ENCODE measurements around the gene CLASP2. TPM values are rescaled to one million over a fixed set of nuclear protein-coding genes. Genes with fewer than 3 reads are reported as not detected.
A peak's percentile ranks its signal among the peaks of the same experiment; 100 is the strongest.
"Not testable (repeated sequence)": the region's sequence is repeated elsewhere in the genome, so short reads cannot be mapped to it uniquely, and the experiment has no call there.

CLASP2 gene
- total RNA-seq, 8 experiments from 2014 or later, result 27.5 to 317 (median 199) TPM

DNA sequence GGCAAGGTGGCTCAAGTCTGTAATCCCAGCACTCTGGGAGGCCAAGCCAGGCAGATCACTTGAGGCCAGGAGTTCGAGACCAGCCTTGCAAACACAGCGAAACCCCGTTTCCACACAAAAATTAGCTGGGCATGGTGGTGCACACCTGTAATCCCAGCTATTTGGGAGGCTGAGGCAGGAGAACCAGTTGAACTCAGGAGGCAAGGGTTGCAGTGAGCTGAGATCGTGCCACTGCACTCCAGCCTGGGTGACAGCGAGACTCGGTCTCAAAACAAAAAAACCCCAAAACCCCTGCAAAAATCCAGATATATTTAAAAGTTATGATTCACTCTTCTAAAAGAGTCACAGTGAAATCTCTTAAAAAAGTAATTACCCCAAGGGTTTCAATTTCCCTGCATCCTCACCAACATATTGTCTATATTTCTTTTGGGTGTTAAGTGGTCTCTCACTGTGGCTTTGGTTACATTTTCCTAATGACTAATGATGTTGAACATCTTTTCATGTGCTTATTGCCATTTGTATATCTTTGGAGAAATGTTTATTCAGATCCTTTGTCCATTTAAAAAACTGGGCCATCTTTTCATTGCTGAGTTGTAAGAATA, 204.7 kb downstream of the CLASP2 start:
- H3K4me1 ChIP-seq (replicated peaks in 1 of 2), result no peaks in the 10 kb centered on the region
- in situ Hi-C loops (cut with MboI; ENCODE audit: low pct_unique_long_range_greater_than_20kb in 2 of 9, low sequenced_read_pairs in 9 of 9, unreplicated experiment in 9 of 9), result no loop called here
- ATAC-seq (replicated peaks in 6 of 8), result no peak

DNA sequence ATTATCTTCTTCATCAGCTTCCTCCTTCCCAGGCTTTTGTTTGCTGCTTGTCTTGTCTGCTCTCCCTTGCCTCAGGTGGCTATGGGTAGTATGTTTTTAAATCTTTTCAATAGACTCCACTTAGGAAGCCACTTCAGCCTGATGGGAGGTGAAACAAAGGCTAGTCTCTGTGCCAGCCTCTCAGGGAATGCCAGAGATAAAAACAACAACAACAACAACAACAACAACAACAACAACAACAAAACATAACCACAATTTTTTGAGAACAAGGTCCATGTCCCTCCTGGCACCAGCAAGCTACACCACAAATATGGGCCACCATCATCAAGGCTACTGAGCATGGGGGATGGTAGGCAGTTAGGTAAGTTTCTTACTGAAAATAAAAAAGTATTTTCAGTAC, 213.0 kb downstream of the CLASP2 start:
- no peak overlapping the region for H3K27ac ChIP-seq
- in situ Hi-C loops (cut with MboI; ENCODE audit: low pct_unique_long_range_greater_than_20kb in 2 of 9, low sequenced_read_pairs in 9 of 9, unreplicated experiment in 9 of 9), result no loop called here
- no peak overlapping the region for H3K4me3 ChIP-seq
- no peak for ATAC-seq (replicated peaks in 6 of 8)
- no peaks in the 10 kb centered on the region for H3K4me1 ChIP-seq (replicated peaks in 1 of 2)

More for the DNA sequence above, 204.7 kb downstream of the CLASP2 start:
- H3K4me3 ChIP-seq, result no peak overlapping the region
- H3K27ac ChIP-seq, result no peak overlapping the region
- 90 to 100% (median 96%) methylated on average over 2 to 5 of the region's 6 CpGs; no CpG with 5 or more reads in 4 of the 10 experiments for WGBS, 10 experiments

DNA sequence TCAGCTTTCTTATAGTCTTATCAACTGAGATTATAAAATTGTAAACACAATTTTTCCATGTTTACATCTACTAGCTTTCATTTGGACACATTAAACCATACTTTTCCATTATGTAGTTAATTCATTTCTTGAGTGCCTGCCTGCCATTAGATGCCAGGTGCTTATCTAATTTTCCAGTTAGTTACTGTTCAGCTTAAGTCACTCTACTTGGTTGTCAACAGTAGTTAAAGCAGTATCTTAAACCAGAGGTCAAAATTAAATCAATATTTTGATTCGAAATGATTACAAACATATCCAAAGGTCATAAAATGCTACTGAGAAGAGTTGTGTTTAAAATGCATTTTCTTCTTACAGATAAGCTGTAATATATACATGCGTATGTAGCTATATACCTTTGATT, 221.6 kb downstream of the CLASP2 start:
- Histone ChIP-seq H3K27ac (no peak overlapping the region), H3K4me1 (replicated peaks in 1 of 2) (no peaks in the 10 kb centered on the region), H3K4me3 (no peak overlapping the region)
- in situ Hi-C loops (cut with MboI; ENCODE audit: low pct_unique_long_range_greater_than_20kb in 2 of 9, low sequenced_read_pairs in 9 of 9, unreplicated experiment in 9 of 9), result no loop called here
- 22 to 100% (median 93%) methylated on average over 1 to 2 of the region's 2 CpGs for WGBS, 10 experiments
- no peak for ATAC-seq (replicated peaks in 6 of 8)

DNA sequence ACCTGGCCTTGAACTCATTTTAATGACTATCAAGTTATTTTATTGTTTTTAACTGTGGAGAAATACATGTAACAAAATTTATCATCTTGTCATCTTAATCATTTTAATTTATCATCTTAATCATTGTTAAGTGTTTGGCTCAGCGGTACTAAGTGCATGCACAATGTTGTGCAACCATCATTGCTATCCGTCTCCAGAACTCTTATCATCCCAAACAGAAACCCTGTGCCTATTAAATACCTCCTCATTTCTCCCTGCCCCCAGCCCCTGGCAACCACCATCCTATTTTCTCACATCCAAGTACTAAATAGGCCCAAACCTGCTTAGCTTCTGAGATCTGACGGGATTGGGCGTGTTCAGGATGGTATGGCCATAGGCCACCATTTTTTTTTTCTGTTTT, 226.3 kb downstream of the CLASP2 start:
- no peak overlapping the region for H3K27ac ChIP-seq
- no peak for ATAC-seq (replicated peaks in 6 of 8)
- 78 to 100% (median 94%) methylated on average over 1 to 4 of the region's 4 CpGs; no CpG with 5 or more reads in 1 of the 10 experiments for WGBS, 10 experiments
- in situ Hi-C loops (cut with MboI; ENCODE audit: low pct_unique_long_range_greater_than_20kb in 2 of 9, low sequenced_read_pairs in 9 of 9, unreplicated experiment in 9 of 9), result no loop called here
- H3K4me1 ChIP-seq (replicated peaks in 1 of 2), result no peaks in the 10 kb centered on the region
- H3K4me3 ChIP-seq, result no peak overlapping the region

DNA sequence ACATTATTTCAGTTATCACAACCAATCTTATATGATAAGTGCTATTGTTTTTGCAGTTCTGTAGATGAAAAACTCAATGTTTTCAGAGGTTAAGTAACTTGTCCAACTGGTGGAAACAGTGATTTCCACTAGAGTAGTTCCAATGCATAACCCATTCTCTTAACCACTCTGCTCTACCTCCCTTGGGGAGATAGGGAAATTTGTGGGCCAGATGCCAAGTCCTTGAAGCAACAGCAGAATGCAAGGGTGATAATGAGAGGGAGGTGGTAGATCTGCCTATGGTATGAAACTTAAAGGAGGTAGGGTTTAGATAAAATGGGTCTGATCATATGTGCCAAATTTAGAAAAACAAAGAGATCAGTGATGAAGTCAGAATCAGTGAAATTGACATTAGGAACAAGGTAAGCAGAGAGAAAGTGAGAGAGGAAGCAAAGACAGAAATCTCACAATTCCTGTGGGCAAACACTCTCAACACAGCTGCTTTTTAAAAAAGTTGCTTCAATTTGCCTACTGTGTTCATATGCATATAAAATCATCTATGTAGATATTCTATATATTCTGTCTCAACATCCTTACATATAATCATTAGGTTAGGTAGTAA, 227.3 kb downstream of the CLASP2 start:
- in situ Hi-C loops (cut with MboI; ENCODE audit: low pct_unique_long_range_greater_than_20kb in 2 of 9, low sequenced_read_pairs in 9 of 9, unreplicated experiment in 9 of 9), result no loop called here
- H3K4me3 ChIP-seq, result no peak overlapping the region
- no peak for ATAC-seq (replicated peaks in 6 of 8)
- H3K4me1 ChIP-seq (replicated peaks in 1 of 2), result no peaks in the 10 kb centered on the region
- no peak overlapping the region for H3K27ac ChIP-seq

DNA sequence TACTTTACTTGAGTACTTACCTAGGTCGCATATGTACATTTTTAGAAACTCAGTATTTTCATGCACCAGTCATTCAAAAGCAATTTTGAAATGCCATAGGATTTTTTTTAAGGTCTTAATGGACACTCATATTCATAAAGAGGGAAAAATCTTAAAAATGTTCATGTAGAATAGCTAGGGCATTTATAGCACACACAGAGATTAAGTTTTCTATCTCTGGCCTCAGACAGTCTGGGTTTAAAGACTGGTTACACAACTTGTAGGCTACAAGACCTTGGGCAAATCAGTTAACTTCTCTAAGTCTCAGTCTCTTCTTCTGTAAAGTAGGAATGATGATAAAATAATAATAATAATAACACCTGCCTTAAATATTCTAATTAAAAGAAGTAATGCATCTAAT, 229.4 kb downstream of the CLASP2 start:
- WGBS, 10 experiments, result 0 to 83% (median 63%) methylated on average over 1 of the region's 1 CpG; no CpG with 5 or more reads in 3 of the 10 experiments
- ATAC-seq (replicated peaks in 6 of 8), result peak in 3 of 8 experiments; percentile 34 to 77 (median 42)
- Histone ChIP-seq H3K27ac (no peak overlapping the region), H3K4me3 (no peak overlapping the region), H3K4me1 (replicated peaks in 1 of 2) (no peaks in the 10 kb centered on the region)
- in situ Hi-C loops (cut with MboI; ENCODE audit: low pct_unique_long_range_greater_than_20kb in 2 of 9, low sequenced_read_pairs in 9 of 9, unreplicated experiment in 9 of 9), result no loop called here

DNA sequence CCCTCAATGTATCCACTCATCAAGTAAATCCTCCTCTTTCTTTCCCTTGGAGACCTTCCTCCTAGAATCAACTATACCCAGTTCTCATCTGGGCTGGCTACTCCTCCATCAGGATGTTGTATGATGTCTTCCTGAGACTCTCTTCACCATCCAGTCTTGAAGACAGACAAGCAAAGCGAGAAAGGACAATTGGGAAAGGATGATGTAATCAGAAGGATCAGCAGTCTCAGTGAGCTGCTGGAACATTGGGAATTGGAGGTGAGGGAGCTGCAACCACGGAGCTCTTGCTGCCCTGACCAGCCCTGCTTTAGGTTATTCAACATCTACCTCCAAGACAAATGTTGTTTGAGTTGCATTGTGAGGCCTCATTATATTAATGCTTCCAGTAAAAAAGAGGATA, 229.8 kb downstream of the CLASP2 start:
- Histone ChIP-seq H3K4me1 (replicated peaks in 1 of 2) (no peaks in the 10 kb centered on the region), H3K27ac (no peak overlapping the region), H3K4me3 (no peak overlapping the region)
- ATAC-seq (replicated peaks in 6 of 8), result peak in 4 of 8 experiments; percentile 30 to 83 (median 41)
- in situ Hi-C loops (cut with MboI; ENCODE audit: low pct_unique_long_range_greater_than_20kb in 2 of 9, low sequenced_read_pairs in 9 of 9, unreplicated experiment in 9 of 9), result no loop called here
- WGBS, 10 experiments, result 0 to 90% (median 40%) methylated on average over 1 to 2 of the region's 2 CpGs; no CpG with 5 or more reads in 3 of the 10 experiments

DNA sequence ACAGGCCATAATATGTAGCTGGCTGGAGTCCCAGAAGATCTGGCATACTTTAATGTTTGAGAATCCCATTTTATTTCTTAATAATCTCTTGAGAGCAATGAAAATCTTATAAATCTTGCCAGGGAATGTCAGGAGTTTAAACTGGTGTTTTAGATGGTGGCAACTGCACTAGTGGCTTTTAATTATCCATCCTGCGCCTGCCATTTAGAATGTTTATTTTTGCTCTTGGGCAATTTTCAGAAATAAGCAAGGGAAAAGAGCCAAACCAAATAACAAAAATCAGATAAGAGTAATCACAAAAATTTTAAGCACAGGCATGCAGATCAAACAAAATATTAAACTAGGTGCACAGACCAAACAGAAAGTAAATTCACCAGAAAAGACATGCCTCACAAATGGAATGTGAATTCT, 235.9 kb downstream of the CLASP2 start:
- ATAC-seq (replicated peaks in 6 of 8), result peak in 1 of 8 experiments; percentile 20

DNA sequence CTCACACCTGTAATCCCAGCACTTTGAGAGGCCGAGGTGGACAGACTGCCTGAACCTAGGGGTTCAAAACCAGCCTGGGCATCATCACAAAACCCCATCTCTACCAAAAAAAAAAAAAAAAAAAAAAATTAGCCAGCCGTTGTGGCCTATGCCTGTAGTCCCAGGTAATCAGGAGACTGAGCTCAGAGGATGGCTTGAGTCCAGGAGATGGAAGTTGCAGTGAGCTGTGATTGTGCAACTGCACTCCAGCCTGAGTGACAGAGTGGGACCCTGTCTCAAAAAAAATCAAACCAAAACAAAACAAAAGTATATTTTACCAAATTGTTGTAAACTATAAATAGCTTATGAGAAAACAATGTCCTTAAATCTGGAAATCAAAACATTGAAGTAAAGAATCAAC, 243.2 kb downstream of the CLASP2 start:
- in situ Hi-C loops (cut with MboI; ENCODE audit: low pct_unique_long_range_greater_than_20kb in 2 of 9, low sequenced_read_pairs in 9 of 9, unreplicated experiment in 9 of 9), result no loop called here
- ATAC-seq (replicated peaks in 6 of 8), result no peak
- 20 to 100% (median 73%) methylated on average over 1 to 2 of the region's 2 CpGs; no CpG with 5 or more reads in 2 of the 10 experiments for WGBS, 10 experiments
- no peak overlapping the region for H3K4me3 ChIP-seq
- H3K4me1 ChIP-seq (replicated peaks in 1 of 2), result no peaks in the 10 kb centered on the region
- no peak overlapping the region for H3K27ac ChIP-seq

More for the DNA sequence above, 235.9 kb downstream of the CLASP2 start:
- Histone ChIP-seq H3K27ac (no peak overlapping the region), H3K4me3 (no peak overlapping the region), H3K4me1 (replicated peaks in 1 of 2) (no peaks in the 10 kb centered on the region)
- in situ Hi-C loops (cut with MboI; ENCODE audit: low pct_unique_long_range_greater_than_20kb in 2 of 9, low sequenced_read_pairs in 9 of 9, unreplicated experiment in 9 of 9), result no loop called here
- 9 to 100% (median 89%) methylated on average over 1 of the region's 1 CpG; no CpG with 5 or more reads in 2 of the 10 experiments for WGBS, 10 experiments

DNA sequence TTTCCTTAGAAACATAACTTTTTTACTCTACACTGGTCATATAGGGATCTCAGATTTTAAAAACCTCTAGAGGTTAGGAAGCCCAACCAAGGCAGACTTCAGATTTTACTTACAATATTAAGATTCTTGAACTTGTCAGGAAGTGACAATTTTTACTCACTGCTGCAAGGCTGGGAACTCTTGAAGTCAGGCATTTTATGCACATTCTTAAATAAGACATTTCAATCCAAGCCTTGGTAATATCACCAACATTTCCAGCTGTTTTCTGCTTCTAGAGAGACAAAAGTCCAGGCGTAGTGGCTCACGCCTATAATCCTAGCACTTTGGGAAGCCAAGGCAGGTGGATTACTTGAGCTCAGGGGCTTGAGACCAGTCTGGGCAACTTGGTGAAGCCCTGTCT, 244.2 kb downstream of the CLASP2 start:
- in situ Hi-C loops (cut with MboI; ENCODE audit: low pct_unique_long_range_greater_than_20kb in 2 of 9, low sequenced_read_pairs in 9 of 9, unreplicated experiment in 9 of 9), result no loop called here
- no peak overlapping the region for H3K27ac ChIP-seq
- H3K4me3 ChIP-seq, result no peak overlapping the region
- 80 to 89% methylated on average over 1 to 2 of the region's 2 CpGs; no CpG with 5 or more reads in 8 of the 10 experiments for WGBS, 10 experiments
- ATAC-seq (replicated peaks in 6 of 8), result peak in 3 of 8 experiments; percentile 48 to 91 (median 80)
- H3K4me1 ChIP-seq (replicated peaks in 1 of 2), result no peaks in the 10 kb centered on the region

DNA sequence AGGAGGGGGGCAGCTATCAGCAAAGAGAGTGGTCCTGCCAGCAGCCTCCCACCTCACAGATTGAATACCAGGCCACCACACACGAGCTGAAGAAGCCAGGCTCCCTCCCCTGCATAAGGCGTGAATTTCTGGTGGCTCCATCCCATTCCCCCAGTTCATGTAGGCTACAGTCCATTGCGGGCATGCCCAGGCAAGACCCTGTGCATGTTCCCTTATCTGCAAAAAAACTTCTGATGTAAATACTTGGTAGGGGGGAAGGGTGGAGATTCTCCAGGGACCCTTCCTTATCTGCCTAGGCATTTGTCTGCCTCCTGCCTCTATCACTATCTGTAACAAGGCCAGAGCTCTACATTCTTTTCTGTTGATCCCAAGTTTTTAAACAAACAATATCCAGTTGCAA, 250.3 kb downstream of the CLASP2 start:
- WGBS, 10 experiments, result 33 to 100% (median 100%) methylated on average over 1 of the region's 3 CpGs; no CpG with 5 or more reads in 6 of the 10 experiments
- no peak for ATAC-seq (replicated peaks in 6 of 8)
- Histone ChIP-seq H3K4me1 (replicated peaks in 1 of 2) (no peaks in the 10 kb centered on the region), H3K27ac (no peak overlapping the region), H3K4me3 (no peak overlapping the region)
- in situ Hi-C loops (cut with MboI; ENCODE audit: low pct_unique_long_range_greater_than_20kb in 2 of 9, low sequenced_read_pairs in 9 of 9, unreplicated experiment in 9 of 9), result no loop called here

DNA sequence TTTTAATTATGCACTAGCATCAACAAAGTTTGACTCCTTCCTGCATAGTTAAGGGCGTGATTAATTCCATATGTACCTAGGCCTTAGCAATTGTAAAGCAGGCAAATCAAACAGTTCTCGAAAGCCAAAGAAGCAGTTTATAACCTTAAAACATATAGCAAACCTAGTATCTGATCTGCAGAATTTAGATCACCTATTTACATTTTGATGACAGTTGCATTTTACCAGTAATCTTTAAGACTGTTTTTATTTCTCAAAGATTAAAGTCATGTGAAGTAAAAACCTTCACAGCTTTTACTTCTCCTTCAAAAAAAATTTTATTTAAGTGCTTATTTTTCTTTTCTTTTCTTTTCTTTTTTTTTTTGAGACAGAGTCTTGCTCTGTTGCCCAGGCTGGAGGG, 257.0 kb downstream of the CLASP2 start:
- ATAC-seq (replicated peaks in 6 of 8), result no peak
- in situ Hi-C loops (cut with MboI; ENCODE audit: low pct_unique_long_range_greater_than_20kb in 2 of 9, low sequenced_read_pairs in 9 of 9, unreplicated experiment in 9 of 9), result no loop called here
- WGBS, 10 experiments, result 31 to 100% (median 90%) methylated on average over 1 to 2 of the region's 2 CpGs; no CpG with 5 or more reads in 1 of the 10 experiments
- Histone ChIP-seq H3K4me3 (no peak overlapping the region), H3K27ac (no peak overlapping the region), H3K4me1 (replicated peaks in 1 of 2) (no peaks in the 10 kb centered on the region)

DNA sequence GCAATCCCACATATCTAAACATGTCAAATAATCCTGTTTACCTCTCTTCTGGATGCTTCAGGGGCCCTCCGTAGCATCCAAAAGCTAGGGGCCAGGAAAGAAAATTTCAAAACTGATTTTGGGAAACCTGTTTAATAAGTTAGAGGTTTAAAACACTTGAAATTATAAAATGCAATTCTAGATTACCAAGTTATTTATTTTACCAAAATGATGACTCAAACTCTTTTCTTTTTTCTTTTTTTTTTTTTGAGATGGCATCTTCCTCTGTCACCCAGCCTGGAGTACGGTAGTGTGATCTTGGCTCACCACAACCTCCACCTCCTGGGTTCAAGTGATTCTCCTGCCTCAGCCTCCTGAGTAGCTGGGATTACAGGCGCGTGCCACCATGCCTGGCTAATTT, 258.5 kb downstream of the CLASP2 start:
- H3K4me1 ChIP-seq (replicated peaks in 1 of 2); ATAC-seq (replicated peaks in 6 of 8); H3K27ac ChIP-seq; in situ Hi-C loops (cut with MboI; ENCODE audit: low pct_unique_long_range_greater_than_20kb in 2 of 9, low sequenced_read_pairs in 9 of 9, unreplicated experiment in 9 of 9); H3K4me3 ChIP-seq: not testable (repeated sequence)
- WGBS, 10 experiments, result 60 to 100% (median 100%) methylated on average over 1 to 2 of the region's 4 CpGs

DNA sequence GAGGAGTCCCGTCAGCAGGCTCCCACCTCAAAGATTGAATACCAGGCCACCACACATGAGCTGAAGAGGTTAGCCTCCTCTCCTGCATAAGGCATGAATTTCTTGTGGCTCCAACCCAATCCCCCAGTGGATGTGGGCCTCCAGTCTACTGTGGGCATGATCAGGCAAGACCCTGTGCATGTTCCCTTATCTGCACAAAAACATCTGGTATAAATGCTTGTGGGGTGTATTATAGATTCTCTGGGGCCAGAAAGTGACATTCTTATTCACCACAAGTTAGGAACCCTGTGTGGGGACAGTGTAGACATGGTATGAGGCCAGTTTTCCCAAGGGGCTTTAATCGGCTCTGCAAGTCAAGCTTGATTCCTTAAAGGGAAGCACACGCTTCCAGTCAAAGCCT, 259.6 kb downstream of the CLASP2 start:
- ATAC-seq (replicated peaks in 6 of 8), result no peak
- H3K4me1 ChIP-seq (replicated peaks in 1 of 2), result no peaks in the 10 kb centered on the region
- WGBS, 10 experiments, result 53 to 100% (median 86%) methylated on average over 1 to 3 of the region's 3 CpGs
- no peak overlapping the region for H3K27ac ChIP-seq
- in situ Hi-C loops (cut with MboI; ENCODE audit: low pct_unique_long_range_greater_than_20kb in 2 of 9, low sequenced_read_pairs in 9 of 9, unreplicated experiment in 9 of 9), result no loop called here
- H3K4me3 ChIP-seq, result no peak overlapping the region
